Hippocampal formation (tissue), 2 donors: ENCODE measurements around the gene DUSP9.
"Not testable (repeated sequence)": the region's sequence is repeated elsewhere in the genome, so short reads cannot be mapped to it uniquely, and the experiment has no call there.

ENCODE experiments used
- DNase-seq, 2 donors: peaks; one replicate each; lab custom pipeline; 2025; lab: John Stamatoyannopoulos, UW

Gene DUSP9, protein sequence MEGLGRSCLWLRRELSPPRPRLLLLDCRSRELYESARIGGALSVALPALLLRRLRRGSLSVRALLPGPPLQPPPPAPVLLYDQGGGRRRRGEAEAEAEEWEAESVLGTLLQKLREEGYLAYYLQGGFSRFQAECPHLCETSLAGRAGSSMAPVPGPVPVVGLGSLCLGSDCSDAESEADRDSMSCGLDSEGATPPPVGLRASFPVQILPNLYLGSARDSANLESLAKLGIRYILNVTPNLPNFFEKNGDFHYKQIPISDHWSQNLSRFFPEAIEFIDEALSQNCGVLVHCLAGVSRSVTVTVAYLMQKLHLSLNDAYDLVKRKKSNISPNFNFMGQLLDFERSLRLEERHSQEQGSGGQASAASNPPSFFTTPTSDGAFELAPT

GRCh38 chrX:153646620-153647373 lies at the start of gene DUSP9:
Gene DUSP9, plus strand, starts transcription at chrX:153647203. Its CDS starts 751 bp downstream, at chrX:153647954.
- no peak for DNase-seq

DNA sequence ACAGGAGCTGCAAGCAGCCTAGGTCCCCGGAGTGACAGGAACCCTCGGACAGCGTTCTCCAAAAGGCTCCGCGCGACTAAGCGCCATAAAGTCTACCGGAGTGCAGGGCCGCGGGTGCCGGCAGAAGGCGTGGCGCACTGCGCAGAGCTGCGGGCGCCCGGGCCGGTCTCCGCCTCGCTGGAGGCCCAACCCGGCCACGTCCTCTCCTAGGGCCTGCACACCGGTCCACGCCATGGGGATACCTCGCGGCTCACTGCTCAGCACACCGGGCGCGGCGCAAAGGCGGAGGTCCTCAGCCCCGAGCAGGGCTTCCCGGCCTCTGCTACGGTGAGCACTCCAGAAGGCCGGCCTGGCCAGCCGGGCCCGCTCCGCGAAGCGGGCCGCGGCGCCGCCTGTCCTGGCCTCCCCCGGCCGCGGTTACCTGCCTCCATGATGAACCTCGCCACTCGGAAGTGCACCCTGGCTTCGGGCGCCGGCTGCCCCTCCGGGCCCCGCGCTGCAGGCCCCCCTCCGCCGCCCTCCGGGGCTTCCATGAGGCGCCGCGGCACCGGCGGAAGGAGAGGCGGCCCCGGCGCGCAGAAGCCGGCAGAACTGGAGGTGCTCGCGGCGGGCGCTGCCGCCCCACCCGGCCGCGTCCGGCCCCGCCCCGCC lies 48.3 kb upstream of the DUSP9 start, which contains the start of gene CCNQ:
CCNQ (minus strand) TSS at position 599 of the 651 bp plus-strand sequence; CDS start at position 533, 66 bp downstream.
- no peak for DNase-seq

DNA sequence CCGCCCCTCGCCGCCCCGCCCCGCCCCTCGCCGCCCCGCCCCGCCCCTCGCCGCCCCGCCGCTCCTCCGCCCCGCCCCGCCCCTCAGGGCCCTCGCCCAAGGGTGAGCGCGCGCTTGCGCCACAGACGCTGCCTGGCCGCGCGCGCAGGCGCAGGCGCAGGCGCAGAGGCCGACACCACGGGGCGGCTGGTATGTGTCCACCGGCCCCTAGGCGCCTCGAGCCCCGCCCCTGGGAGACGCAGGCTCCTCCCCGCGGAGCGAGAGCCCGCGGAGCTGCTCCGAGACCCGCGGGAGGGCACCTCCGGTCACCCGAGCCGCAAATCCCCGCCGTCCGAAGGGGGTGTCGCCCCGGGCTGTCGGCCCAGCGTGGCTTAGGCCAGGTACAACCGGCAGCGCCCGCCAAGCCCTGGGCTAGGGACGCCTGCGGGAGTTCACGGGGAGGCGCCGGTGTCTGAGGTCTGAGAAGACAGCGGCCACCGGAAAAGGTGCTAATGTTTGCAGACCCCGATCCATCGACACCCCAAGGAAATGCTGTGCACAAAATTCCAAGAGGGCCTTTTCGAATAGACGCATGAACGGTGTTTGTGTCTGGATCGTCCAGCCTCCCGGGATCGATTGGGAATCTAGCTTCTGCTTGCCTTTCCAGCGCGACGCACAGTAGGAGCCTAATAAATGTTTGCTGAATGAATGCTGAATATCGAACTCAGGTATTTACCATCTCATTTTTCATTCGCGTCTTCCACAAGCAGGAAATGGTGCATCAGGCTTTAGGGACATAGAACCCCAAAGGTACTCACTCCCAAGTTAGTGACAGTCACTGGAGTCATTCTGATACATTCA lies 47.6 kb upstream of the DUSP9 start:
- peak; percentile 61 to 83 for DNase-seq

GRCh38 chrX:153600032-153600373 lies 47.0 kb upstream of the DUSP9 start:
- DNase-seq = no peak

GRCh38 chrX:153600921-153601320 lies 46.1 kb upstream of the DUSP9 start:
- DNase-seq = no peak

GRCh38 chrX:153601511-153602110 lies 45.4 kb upstream of the DUSP9 start:
- DNase-seq = no peak

- DNase-seq = no peak
Measured at GRCh38 chrX:153602601-153603000, 44.4 kb upstream of the DUSP9 start.

- DNase-seq = no peak
Measured at GRCh38 chrX:153603131-153603656, 43.8 kb upstream of the DUSP9 start.

GRCh38 chrX:153604666-153605380 lies 42.2 kb upstream of the DUSP9 start:
- DNase-seq = not testable (repeated sequence)

- DNase-seq = no peak
Measured at GRCh38 chrX:153606503-153606902, 40.5 kb upstream of the DUSP9 start.

DNA sequence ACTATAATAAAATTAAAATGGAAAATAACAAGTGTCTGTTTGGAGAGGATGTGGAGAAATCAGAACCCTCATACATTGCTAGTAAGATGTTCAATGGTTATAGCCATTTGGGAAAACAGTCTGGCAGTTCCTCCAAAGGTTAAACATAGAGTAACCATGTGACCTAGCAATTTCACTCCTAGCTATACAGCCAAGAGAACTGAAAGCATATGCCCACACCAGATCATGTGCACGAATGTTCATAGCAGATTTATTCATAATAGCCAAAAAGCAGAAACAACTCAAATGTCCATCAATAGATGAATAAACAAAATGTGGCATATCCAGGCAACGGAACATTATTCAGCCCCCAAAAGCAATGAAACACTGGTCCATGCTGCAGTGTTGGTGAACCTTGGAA lies 38.6 kb upstream of the DUSP9 start:
- DNase-seq = no peak

DNA sequence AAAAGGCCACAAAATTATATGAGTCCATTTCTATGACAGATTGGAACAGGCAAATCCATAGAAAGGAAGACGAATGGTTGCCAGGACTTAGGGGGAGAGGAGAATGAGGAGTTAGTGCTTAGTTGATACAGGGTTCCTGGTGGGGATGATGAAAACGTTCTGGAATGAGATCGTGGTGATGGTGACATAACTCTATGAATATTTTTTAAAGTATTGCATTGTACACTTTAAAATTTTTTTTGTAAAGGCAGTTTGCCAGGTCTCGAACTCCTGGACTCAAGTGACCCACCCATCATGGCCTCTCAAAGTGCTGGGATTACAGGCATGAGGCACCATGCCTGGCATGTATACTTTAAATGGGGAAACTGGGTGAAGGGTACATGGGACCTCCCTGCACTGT lies 38.2 kb upstream of the DUSP9 start:
- DNase-seq = no peak

DNA sequence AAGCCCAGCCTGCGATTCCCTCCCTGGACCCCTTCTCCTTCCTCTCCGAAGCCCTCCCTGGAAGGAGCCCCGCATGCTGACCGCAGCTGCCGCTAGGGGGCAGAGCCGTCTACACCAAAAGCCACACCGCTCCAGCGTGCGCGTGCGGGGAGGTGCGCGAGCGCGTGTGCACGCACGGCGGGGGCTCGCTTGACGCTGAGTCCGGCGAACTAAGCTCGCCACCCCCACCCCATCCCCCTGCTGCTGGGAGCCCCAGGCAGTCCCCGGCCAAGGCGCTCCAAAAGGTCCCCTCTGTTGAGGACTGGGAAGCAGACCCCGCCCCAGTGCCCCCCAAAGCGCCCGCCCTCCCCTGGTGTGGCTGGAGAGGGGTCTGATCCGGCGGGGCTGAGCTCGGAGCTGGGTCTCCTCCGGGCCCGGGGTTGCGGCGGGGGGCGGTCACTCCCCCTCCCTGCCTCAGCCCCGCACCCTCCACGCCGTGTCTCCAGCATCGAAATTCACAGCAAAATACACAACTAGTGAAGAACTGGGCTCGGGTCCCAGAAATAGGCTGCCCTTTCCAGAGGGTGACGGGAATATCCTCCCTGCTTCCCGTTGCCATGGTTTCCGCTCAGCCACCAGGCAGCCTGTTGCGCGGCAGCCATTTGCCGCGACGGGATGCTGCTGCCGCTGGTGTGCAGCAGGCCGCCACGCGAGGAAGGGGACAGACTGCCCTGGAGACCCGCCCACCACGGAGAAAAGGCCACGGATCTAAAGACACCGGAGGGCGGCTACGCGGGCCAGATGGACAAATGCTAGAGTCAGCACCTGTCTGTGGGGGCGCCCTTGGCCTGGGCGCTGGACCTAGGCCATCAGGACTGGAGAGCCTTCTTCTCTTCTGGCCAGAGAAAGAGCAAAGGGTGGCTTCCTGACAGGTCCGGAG lies 36.8 kb upstream of the DUSP9 start:
- peak; percentile 38 to 62 for DNase-seq

GRCh38 chrX:153610836-153611213 lies 36.2 kb upstream of the DUSP9 start:
- DNase-seq = no peak

GRCh38 chrX:153611298-153612095 lies 35.5 kb upstream of the DUSP9 start:
- DNase-seq = no peak

DNA sequence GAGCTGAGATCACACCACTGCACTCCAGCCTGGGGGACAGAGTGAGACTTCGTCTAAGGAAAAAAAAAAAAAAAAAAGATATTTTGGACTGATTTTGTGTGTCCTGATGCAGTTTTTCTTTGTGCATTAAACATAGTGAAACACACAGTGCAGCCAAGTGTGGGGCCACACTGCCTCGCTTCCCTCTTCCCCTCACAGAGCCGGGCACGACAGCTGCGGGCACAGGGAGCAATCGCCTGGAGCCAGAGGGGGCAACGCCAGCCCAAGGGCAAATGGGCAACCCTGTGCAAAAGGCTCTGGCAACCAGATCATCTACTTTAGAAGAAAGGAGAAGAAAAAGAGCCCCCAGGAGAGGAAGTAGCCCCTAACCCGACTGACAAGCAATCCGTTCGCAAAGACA lies 34.6 kb upstream of the DUSP9 start:
- no peak for DNase-seq

GRCh38 chrX:153614818-153615217 lies 32.2 kb upstream of the DUSP9 start:
- no peak for DNase-seq

- DNase-seq = no peak
Measured at GRCh38 chrX:153620576-153620975, 26.4 kb upstream of the DUSP9 start.
